Fibroblast of lung (primary cell): ENCODE data around the gene PALLD. TPM values are rescaled to one million over a fixed set of nuclear protein-coding genes. Genes with fewer than 3 reads are reported as not detected.

Source experiments
- DNase-seq, 2 donors: peaks; one replicate each; pipeline versions ENCODE4 v3.0.0 to v3.0.0-alpha.2; 2010; ENCODE audit warnings: low read depth in 2 of 2
- H2AFZ ChIP-seq: 2 replicates; pipeline ENCODE4 v1.5.1; 2012; ENCODE audit warnings: low read length, control low read depth, inconsistent platforms
- H3K27ac ChIP-seq: 2 replicates; pipeline ENCODE4 v1.5.1; 2011; ENCODE audit warnings: low read length, control low read depth; ENCODE audit not compliant: insufficient read depth
- H3K27me3 ChIP-seq: 2 replicates; pipeline ENCODE4 v1.5.1; 2011; ENCODE audit warnings: mild to moderate bottlenecking, low read length; ENCODE audit not compliant: control insufficient read depth, insufficient read depth
- H3K36me3 ChIP-seq: 2 replicates; pipeline ENCODE4 v1.5.1; 2011; ENCODE audit warnings: low read length; ENCODE audit not compliant: control insufficient read depth, insufficient read depth
- H3K4me1 ChIP-seq: 2 replicates; pipeline ENCODE4 v1.5.1; 2011; ENCODE audit warnings: low read length; ENCODE audit not compliant: control insufficient read depth, insufficient read depth; ENCODE audit errors: extremely low read depth
- H3K4me2 ChIP-seq: 2 replicates; pipeline ENCODE4 v1.5.1; 2011; ENCODE audit warnings: low read length, control low read depth; ENCODE audit not compliant: insufficient read depth; ENCODE audit errors: extremely low read depth
- H3K4me3 ChIP-seq, 4 experiments: fragments of 200-600 bp in 1 of 4; sonication (generic) in 1 of 4; replicated peaks in 1 of 4; 2 replicates each; pipeline ENCODE4 v1.5.1; 2011 to 2016; ENCODE audit warnings: low read length in 4 of 4, low read depth in 3 of 4, mild to moderate bottlenecking in 3 of 4, control low read depth in 2 of 4, inconsistent platforms in 1 of 4, mixed read lengths in 1 of 4; ENCODE audit not compliant: insufficient read depth in 1 of 4; ENCODE audit errors: control extremely low read depth in 1 of 4
- H3K79me2 ChIP-seq: 2 replicates; pipeline ENCODE4 v1.5.1; 2012; ENCODE audit warnings: mild to moderate bottlenecking, low read length, inconsistent platforms; ENCODE audit not compliant: control insufficient read depth, insufficient read depth
- H3K9ac ChIP-seq: 2 replicates; pipeline ENCODE4 v1.5.1; 2011; ENCODE audit warnings: mild to moderate bottlenecking, low read length, control low read depth; ENCODE audit not compliant: insufficient read depth
- H3K9me3 ChIP-seq: 2 replicates; pipeline ENCODE4 v1.5.1; 2012; ENCODE audit warnings: low read depth, low read length; ENCODE audit not compliant: control insufficient read depth, insufficient read depth
- H4K20me1 ChIP-seq: 2 replicates; pipeline ENCODE4 v1.5.1; 2011; ENCODE audit warnings: low read length; ENCODE audit not compliant: control insufficient read depth, insufficient read depth; ENCODE audit errors: extremely low read depth
- EZH2 ChIP-seq: IDR thresholded peaks from 2 replicates; pipeline ENCODE4 v1.5.1; 2012; ENCODE audit warnings: low read length, control low read depth, mild to moderate bottlenecking; ENCODE audit errors: missing control alignments
- polyA plus RNA-seq, 2 donors: library from polyadenylated mRNA; depleted of rRNA in 1 of 2; stranded (reverse) in 1 of 2; unstranded in 1 of 2; fragments of >200 nt; gene quantifications; 2 replicates each; pipeline ENCODE4 v1.2.1, GENCODE V29; 2011 to 2012; ENCODE audit warnings: missing spikeins in 1 of 2
- total RNA-seq: library from RNA; depleted of rRNA; stranded (reverse); fragments of >200 nt; gene quantifications from 2 replicates; pipeline ENCODE4 v1.2.1, GENCODE V29; 2014
- TF ChIP-seq, protein P1 (sequence below), 2 donors: IDR thresholded peaks in 1 of 2; conservative IDR thresholded peaks in 1 of 2; 1 replicate in 1 of 2; 2 replicates in 1 of 2; pipeline ENCODE4 v1.5.1; 2011 to 2012; ENCODE audit warnings: low read length in 2 of 2, control low read depth in 1 of 2, inconsistent platforms in 1 of 2, low read depth in 1 of 2, mild to moderate bottlenecking in 1 of 2

PALLD gene
- total and polyA plus RNA-seq, 2 donors (not counting 1 experiment from before 2014, with no cell fraction given): 200 to 205 TPM

DNA sequence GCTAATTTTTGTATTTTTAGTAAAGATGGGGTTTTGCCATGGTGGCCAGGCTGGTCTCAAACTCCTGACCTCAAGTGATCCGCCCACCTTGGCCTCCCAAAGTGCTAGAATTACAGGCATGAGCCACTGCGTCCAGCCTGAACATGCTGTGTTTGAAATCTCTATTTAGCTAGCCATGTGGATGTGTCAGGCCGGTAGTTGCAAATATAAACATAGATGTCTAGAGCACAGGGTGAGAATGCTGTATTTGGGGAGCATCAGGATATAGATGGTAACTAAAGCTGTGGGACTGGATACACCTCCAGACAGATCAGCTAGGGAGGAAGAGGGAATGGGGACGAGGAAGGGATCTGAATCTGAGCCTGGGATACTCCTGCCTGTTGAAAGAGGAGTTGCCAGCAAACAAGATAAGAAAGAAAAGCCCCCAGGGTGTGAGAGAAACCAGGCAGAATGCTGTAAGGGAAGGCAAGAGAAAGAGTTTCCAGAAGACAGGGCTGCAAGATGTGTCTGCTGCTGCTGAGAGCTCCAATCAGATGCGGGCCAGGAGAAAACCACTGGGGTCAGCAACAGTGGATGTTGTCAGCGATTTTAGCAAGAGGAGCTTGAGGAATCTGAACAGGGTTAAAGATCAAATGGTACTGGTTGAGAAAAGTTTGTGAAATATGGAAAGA, 177.4 kb downstream of the PALLD start:
- H3K4me2 ChIP-seq: no peak overlapping the region
- no peaks in the 10 kb centered on the region for H3K9me3 ChIP-seq
- H2AFZ ChIP-seq: no peak overlapping the region
- DNase-seq: peak; percentile 48 to 82
- H3K9ac ChIP-seq: no peak overlapping the region
- H4K20me1 ChIP-seq: no peaks in the 10 kb centered on the region
- no peaks in the 10 kb centered on the region for H3K27me3 ChIP-seq
- TF ChIP-seq, protein P1, sequence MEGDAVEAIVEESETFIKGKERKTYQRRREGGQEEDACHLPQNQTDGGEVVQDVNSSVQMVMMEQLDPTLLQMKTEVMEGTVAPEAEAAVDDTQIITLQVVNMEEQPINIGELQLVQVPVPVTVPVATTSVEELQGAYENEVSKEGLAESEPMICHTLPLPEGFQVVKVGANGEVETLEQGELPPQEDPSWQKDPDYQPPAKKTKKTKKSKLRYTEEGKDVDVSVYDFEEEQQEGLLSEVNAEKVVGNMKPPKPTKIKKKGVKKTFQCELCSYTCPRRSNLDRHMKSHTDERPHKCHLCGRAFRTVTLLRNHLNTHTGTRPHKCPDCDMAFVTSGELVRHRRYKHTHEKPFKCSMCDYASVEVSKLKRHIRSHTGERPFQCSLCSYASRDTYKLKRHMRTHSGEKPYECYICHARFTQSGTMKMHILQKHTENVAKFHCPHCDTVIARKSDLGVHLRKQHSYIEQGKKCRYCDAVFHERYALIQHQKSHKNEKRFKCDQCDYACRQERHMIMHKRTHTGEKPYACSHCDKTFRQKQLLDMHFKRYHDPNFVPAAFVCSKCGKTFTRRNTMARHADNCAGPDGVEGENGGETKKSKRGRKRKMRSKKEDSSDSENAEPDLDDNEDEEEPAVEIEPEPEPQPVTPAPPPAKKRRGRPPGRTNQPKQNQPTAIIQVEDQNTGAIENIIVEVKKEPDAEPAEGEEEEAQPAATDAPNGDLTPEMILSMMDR (conservative IDR thresholded peaks at IDR 0.05 in 1 of 2, IDR thresholded peaks at IDR 0.05 in 1 of 2; ENCODE audit: low read depth in 1 of 2, low read length in 2 of 2): no peak
- TF ChIP-seq EZH2: no peak
- peaks cover 6% of the 10 kb centered on the region for H3K4me1 ChIP-seq
- no peaks in the 10 kb centered on the region for H3K79me2 ChIP-seq
- H3K36me3 ChIP-seq: no peaks in the 10 kb centered on the region
- no peak overlapping the region for H3K4me3 ChIP-seq
- no peak overlapping the region for H3K27ac ChIP-seq

DNA sequence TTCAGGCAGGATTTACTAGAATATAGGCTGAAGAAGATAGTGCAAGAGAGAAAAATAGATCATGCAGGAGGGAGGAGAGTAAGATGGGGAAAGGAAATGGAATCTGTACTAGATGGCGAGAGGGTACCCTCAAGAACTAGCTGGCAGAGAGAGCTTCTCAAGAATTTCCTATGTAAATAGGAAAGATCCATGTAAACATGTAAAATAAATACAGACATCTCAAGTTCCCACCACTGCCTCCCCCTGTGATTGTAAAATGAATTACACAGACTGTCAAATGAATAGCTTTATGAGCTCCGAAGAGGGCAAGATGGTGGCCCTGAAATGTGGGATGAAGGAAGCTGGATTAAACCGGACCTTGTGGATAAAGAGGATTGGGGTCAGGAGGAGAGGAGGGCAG, 178.0 kb downstream of the PALLD start:
- H3K4me2 ChIP-seq: no peak overlapping the region

DNA sequence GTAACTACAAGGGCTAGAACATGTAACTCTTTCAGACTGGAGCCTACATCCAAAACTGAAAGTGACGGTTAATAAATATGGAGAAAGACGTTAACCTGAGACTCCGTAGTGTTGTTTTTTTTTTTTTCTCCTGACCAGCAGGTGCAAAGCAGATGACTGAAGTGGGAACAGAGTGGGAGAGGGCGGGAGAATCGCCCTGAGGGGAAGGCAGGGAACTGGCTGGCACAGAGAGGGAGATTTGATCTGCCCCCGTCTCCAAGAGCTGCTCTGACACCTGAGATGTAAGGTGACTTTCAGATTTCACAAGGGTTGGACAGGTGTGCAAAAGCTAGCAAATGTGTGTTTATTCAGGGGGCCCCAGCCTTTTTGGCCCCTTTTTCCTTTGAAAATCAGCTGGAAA, 180.2 kb downstream of the PALLD start:
- no peaks in the 10 kb centered on the region for H3K79me2 ChIP-seq

More for the DNA sequence above, 178.0 kb downstream of the PALLD start:
- no peaks in the 10 kb centered on the region for H3K27me3 ChIP-seq
- no peaks in the 10 kb centered on the region for H4K20me1 ChIP-seq
- H2AFZ ChIP-seq: no peak overlapping the region
- no peaks in the 10 kb centered on the region for H3K79me2 ChIP-seq
- DNase-seq: no peak
- no peaks in the 10 kb centered on the region for H3K9me3 ChIP-seq
- H3K27ac ChIP-seq: no peak overlapping the region
- no peak overlapping the region for H3K9ac ChIP-seq
- no peaks in the 10 kb centered on the region for H3K36me3 ChIP-seq
- H3K4me1 ChIP-seq: peaks cover 6% of the 10 kb centered on the region
- H3K4me3 ChIP-seq: no peak overlapping the region
- TF ChIP-seq, protein P1 (conservative IDR thresholded peaks at IDR 0.05 in 1 of 2, IDR thresholded peaks at IDR 0.05 in 1 of 2; ENCODE audit: low read depth in 1 of 2, low read length in 2 of 2): no peak
- no peak for TF ChIP-seq EZH2

More for the DNA sequence above, 180.2 kb downstream of the PALLD start:
- no peak for TF ChIP-seq EZH2
- TF ChIP-seq, protein P1 (conservative IDR thresholded peaks at IDR 0.05 in 1 of 2, IDR thresholded peaks at IDR 0.05 in 1 of 2; ENCODE audit: low read depth in 1 of 2, low read length in 2 of 2): no peak
- Histone ChIP-seq H2AFZ (no peak overlapping the region), H3K9me3 (no peaks in the 10 kb centered on the region), H4K20me1 (no peaks in the 10 kb centered on the region), H3K4me3 (no peak overlapping the region), H3K27me3 (no peaks in the 10 kb centered on the region), H3K9ac (no peak overlapping the region), H3K4me1 (peaks cover 6% of the 10 kb centered on the region), H3K36me3 (no peaks in the 10 kb centered on the region), H3K27ac (no peak overlapping the region), H3K4me2 (no peak overlapping the region)
- DNase-seq: no peak
